A549 treated with RU486 at 1 μM for 4 hours (cell line): ENCODE measurements around the gene DPEP2NB. TPM values are rescaled to one million over a fixed set of nuclear protein-coding genes. Genes with fewer than 3 reads are reported as not detected.

Experiments used
- total RNA-seq: library from RNA; stranded (reverse); fragments of 200-300 nt; extraction: Qiagen RNA extraction; gene quantifications from 5 replicates; pipeline ENCODE4 v1.2.3, GENCODE V29; 2022; ENCODE audit warnings: low read depth

Gene DPEP2NB
- not detected in 5 replicates for total RNA-seq

GRCh38 chr16:68015681-68016080 is at the start of gene DPEP2NB:
Gene DPEP2NB (minus strand): TSS chr16:68015911. CDS start chr16:68015770, 141 bp downstream.

GRCh38 chr16:68022728-68023537 is 7.2 kb upstream of the DPEP2NB start, which contains the start of the genes DDX28 and DUS2:
Gene DDX28 (minus strand): TSS chr16:68023232. CDS start chr16:68023202, 30 bp downstream.
Gene DUS2 (plus strand): TSS chr16:68023284. CDS start chr16:68038024, 14,740 bp downstream.

GRCh38 chr16:67998779-67999688 is 16.7 kb downstream of the DPEP2NB start, which contains the start of gene DPEP2:
Gene DPEP2 (minus strand): TSS chr16:67999484. CDS start chr16:67993212, 6,272 bp downstream.

GRCh38 chr16:67979955-67980678 is 35.6 kb downstream of the DPEP2NB start, which contains the start of gene DPEP3:
Gene DPEP3 (minus strand): TSS chr16:67980499. CDS start chr16:67980380, 119 bp downstream.

GRCh38 chr16:67968400-67969253 is 47.1 kb downstream of the DPEP2NB start, which contains the start of gene SLC12A4:
Gene SLC12A4 (minus strand): TSS chr16:67968637. CDS start chr16:67968553, 84 bp downstream.

Other genes starting within 250 kb of the DPEP2NB start
- gene RANBP10, start 209.4 kb downstream of the DPEP2NB start, total RNA-seq: 8.1 to 9.9 TPM (median 8.8 TPM) in 5 replicates
- gene TSNAXIP1, start 209.0 kb downstream of the DPEP2NB start, total RNA-seq: 0.33 to 0.71 TPM (median 0.46 TPM) in 5 replicates
- 27.0 to 43.3 TPM (median 40.3 TPM) in 5 replicates for gene THAP11, start 173.6 kb downstream of the DPEP2NB start, total RNA-seq
- gene NUTF2, start 169.0 kb downstream of the DPEP2NB start, total RNA-seq: 237 to 270 TPM (median 244 TPM) in 5 replicates
- 23.0 to 30.4 TPM (median 28.9 TPM) in 5 replicates for gene CENPT, start 168.2 kb downstream of the DPEP2NB start, total RNA-seq
- gene EDC4, start 142.9 kb downstream of the DPEP2NB start, total RNA-seq: 50.7 to 67.5 TPM (median 64.8 TPM) in 5 replicates
- not detected in 5 replicates for gene NRN1L, start 131.0 kb downstream of the DPEP2NB start, total RNA-seq
- gene PSKH1, start 122.7 kb downstream of the DPEP2NB start, total RNA-seq: 10.0 to 16.2 TPM (median 15.6 TPM) in 5 replicates
- gene CTRL, start 84.0 kb downstream of the DPEP2NB start, total RNA-seq: 1.1 to 3.1 TPM (median 1.8 TPM) in 5 replicates
- gene PSMB10, start 79.1 kb downstream of the DPEP2NB start, total RNA-seq: 41.8 to 55.9 TPM (median 52.2 TPM) in 5 replicates
- gene LCAT, start 71.8 kb downstream of the DPEP2NB start, total RNA-seq: 5.1 to 12.7 TPM (median 10.8 TPM) in 5 replicates
- gene SLC12A4, start 47.3 kb downstream of the DPEP2NB start, total RNA-seq: 21.7 to 31.2 TPM (median 23.7 TPM) in 5 replicates
- gene DPEP3, start 35.4 kb downstream of the DPEP2NB start, total RNA-seq: not detected in 5 replicates
- not detected in 5 replicates for gene DPEP2, start 16.4 kb downstream of the DPEP2NB start, total RNA-seq
- 18.0 to 23.0 TPM (median 20.5 TPM) in 5 replicates for gene DDX28, start 7.3 kb upstream of the DPEP2NB start, total RNA-seq
- 17.4 to 18.0 TPM (median 18.0 TPM) in 5 replicates for gene DUS2, start 7.4 kb upstream of the DPEP2NB start, total RNA-seq
- gene NFATC3, start 69.5 kb upstream of the DPEP2NB start, total RNA-seq: 12.9 to 16.5 TPM (median 16.2 TPM) in 5 replicates
- gene ESRP2, start 220.2 kb upstream of the DPEP2NB start, total RNA-seq: 0.08 to 0.73 TPM (median 0.16 TPM) in 3 of 5 replicates, not detected in the others
- 10.9 to 16.2 TPM (median 13.8 TPM) in 5 replicates for gene PLA2G15, start 229.5 kb upstream of the DPEP2NB start, total RNA-seq
- gene SLC7A6, start 248.6 kb upstream of the DPEP2NB start, total RNA-seq: 27.8 to 34.9 TPM (median 32.7 TPM) in 5 replicates